ENCODE results near the gene PTGES3L. TPM values are rescaled to one million over a fixed set of nuclear protein-coding genes. Genes with fewer than 3 reads are reported as not detected.
"Not testable (repeated sequence)": the region's sequence is repeated elsewhere in the genome, so short reads cannot be mapped to it uniquely, and the experiment has no call there.

Gene PTGES3L
- total RNA-seq, 2 donors from 2014 or later: 1.5 to 2.0 TPM

DNA sequence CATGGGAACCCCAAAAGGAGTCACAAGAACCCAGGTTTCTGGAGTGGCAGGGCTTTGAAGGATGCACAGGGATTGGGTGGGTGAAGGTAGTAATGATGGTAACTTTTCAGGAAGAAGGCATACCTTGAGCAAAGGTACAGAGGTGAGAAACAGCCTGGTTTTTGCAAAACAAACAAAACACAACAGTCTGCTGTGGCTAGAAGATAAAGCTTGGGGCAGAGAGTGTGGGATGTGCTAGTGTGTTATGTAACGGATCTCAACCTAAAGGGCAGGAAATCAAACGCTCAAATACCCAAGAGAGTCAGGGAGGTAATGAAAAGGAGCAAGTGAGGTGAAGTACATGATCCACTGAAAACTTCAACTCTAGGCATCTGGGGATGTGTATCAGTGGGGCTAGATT, 4.6 kb downstream of the PTGES3L start:
- Histone ChIP-seq H3K9me3 (no peaks in the 10 kb centered on the region), H3K27me3 (replicated peaks; ENCODE audit: insufficient read depth) (no peaks in the 10 kb centered on the region)
- TF ChIP-seq, protein P1, sequence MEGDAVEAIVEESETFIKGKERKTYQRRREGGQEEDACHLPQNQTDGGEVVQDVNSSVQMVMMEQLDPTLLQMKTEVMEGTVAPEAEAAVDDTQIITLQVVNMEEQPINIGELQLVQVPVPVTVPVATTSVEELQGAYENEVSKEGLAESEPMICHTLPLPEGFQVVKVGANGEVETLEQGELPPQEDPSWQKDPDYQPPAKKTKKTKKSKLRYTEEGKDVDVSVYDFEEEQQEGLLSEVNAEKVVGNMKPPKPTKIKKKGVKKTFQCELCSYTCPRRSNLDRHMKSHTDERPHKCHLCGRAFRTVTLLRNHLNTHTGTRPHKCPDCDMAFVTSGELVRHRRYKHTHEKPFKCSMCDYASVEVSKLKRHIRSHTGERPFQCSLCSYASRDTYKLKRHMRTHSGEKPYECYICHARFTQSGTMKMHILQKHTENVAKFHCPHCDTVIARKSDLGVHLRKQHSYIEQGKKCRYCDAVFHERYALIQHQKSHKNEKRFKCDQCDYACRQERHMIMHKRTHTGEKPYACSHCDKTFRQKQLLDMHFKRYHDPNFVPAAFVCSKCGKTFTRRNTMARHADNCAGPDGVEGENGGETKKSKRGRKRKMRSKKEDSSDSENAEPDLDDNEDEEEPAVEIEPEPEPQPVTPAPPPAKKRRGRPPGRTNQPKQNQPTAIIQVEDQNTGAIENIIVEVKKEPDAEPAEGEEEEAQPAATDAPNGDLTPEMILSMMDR (IDR thresholded peaks at IDR 0.05): no peak

DNA sequence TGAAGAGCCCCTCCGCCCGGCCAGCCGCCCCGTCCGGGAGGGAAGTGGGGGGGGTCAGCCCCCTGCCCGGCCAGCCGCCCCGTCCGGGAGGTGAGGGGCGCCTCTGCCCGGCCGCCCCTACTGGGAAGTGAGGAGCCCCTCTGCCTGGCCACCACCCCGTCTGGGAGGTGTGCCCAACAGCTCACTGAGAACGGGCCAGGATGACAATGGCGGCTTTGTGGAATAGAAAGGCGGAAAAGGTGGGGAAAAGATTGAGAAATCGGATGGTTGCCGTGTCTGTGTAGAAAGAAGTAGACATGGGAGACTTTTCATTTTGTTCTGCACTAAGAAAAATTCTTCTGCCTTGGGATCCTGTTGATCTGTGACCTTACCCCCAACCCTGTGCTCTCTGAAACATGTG, 6.6 kb downstream of the PTGES3L start:
- not testable (repeated sequence) for DNase-seq (ENCODE audit: low spot score); H3K36me3 ChIP-seq; H3K4me3 ChIP-seq; ATAC-seq (ENCODE audit: insufficient number of reproducible peaks, low FRiP score, low read depth); H3K27me3 ChIP-seq (replicated peaks; ENCODE audit: insufficient read depth); H3K9me3 ChIP-seq; H3K27ac ChIP-seq; H3K4me1 ChIP-seq (ENCODE audit: control insufficient read depth in 1 of 2, low read depth in 2 of 2)

More for the DNA sequence above, 4.6 kb downstream of the PTGES3L start:
- H3K4me3 ChIP-seq: no peak overlapping the region
- peaks cover 0 to 11% of the 10 kb centered on the region in 2 donors for H3K4me1 ChIP-seq (ENCODE audit: control insufficient read depth in 1 of 2, low read depth in 2 of 2)
- H3K36me3 ChIP-seq: no peaks in the 10 kb centered on the region
- no peak for DNase-seq (ENCODE audit: low spot score)
- no peak for ATAC-seq (ENCODE audit: insufficient number of reproducible peaks, low FRiP score, low read depth)
- no peak overlapping the region for H3K27ac ChIP-seq

DNA sequence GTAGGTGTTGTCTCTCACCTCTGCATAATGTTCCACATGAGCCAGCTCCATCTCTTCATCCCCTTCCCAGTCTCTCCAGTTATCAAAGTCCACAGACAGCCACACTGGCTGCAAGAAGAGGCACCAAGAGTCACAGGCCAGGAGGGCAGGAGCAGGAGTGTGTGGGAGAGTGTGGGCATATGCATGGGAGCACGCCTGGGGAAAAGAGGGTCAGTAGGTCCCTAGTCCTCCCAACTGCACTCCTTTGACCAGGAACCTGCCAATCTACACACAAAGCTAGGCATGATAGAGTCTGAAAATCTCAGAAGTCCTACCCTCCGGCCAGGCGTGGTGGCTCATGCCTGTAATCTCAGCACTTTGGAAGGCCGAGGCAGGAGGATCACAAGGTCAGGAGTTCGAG, 8.3 kb downstream of the PTGES3L start:
- Histone ChIP-seq H3K9me3 (no peaks in the 10 kb centered on the region), H3K36me3 (no peaks in the 10 kb centered on the region), H3K27ac (no peak overlapping the region), H3K4me3 (no peak overlapping the region), H3K4me1 (ENCODE audit: control insufficient read depth in 1 of 2, low read depth in 2 of 2) (no peaks in the 10 kb centered on the region), H3K27me3 (replicated peaks; ENCODE audit: insufficient read depth) (no peaks in the 10 kb centered on the region)
- ATAC-seq (ENCODE audit: insufficient number of reproducible peaks, low FRiP score, low read depth): no peak
- TF ChIP-seq, protein P1 (IDR thresholded peaks at IDR 0.05): no peak
- no peak for DNase-seq (ENCODE audit: low spot score)

DNA sequence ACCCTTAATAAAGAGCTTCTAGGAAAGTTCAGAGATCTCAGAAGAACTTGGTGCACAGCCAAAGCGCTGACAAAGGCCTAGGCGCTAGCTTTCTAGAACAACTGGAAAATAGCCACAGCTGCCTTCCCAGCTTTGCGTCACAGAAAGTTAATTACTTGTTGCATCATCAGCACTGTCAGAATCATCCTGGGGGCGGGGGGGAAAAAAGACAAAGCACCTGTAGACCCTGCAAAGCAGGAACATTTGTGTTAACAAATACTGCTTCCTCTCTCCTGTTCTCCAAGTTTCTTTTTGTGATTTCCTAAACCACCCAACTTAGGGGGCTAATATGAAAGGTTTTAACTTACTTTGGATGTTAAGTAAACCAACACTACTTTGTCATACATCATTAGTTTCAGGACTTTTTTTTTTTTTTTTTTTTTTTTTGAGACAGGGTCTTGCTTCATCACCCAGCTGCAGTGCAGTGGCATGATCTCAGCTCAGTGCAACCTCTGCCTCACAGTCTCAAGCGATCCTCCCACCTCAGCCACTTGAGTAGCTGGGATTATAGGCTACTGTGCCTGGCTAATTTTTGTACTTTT, 10.8 kb downstream of the PTGES3L start:
- no peaks in the 10 kb centered on the region for H3K9me3 ChIP-seq
- no peak overlapping the region for H3K4me3 ChIP-seq
- TF ChIP-seq, protein P1 (IDR thresholded peaks at IDR 0.05): no peak
- H3K27me3 ChIP-seq (replicated peaks; ENCODE audit: insufficient read depth): no peaks in the 10 kb centered on the region
- H3K27ac ChIP-seq: no peak overlapping the region
- no peaks in the 10 kb centered on the region for H3K4me1 ChIP-seq (ENCODE audit: control insufficient read depth in 1 of 2, low read depth in 2 of 2)
- no peaks in the 10 kb centered on the region for H3K36me3 ChIP-seq
- ATAC-seq (ENCODE audit: insufficient number of reproducible peaks, low FRiP score, low read depth) (no peak), DNase-seq (ENCODE audit: low spot score) (no peak)

DNA sequence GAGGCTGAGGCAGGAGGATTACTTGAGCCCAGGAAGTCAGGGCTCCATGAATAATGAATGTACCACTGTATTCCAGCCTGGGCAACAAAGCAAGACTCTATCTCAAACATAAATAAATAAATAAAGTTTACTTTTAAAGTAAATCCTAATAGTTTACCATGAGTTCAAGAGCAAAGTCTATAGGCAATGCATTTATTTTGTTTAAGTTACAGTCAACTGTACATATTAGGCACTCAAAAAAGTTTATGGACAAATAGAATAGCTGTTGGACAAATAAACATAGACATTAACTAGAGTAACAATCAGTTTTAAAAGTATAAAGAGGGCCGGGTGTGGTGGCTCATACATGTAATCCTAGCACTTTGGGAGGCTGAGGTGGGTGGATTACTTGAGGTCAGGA, 12.0 kb downstream of the PTGES3L start:
- Histone ChIP-seq H3K9me3 (no peaks in the 10 kb centered on the region), H3K27me3 (replicated peaks; ENCODE audit: insufficient read depth) (no peaks in the 10 kb centered on the region), H3K36me3 (no peaks in the 10 kb centered on the region), H3K4me1 (ENCODE audit: control insufficient read depth in 1 of 2, low read depth in 2 of 2) (peaks cover 4 to 9% of the 10 kb centered on the region in 2 donors), H3K27ac (no peak overlapping the region), H3K4me3 (no peak overlapping the region)
- TF ChIP-seq, protein P1 (IDR thresholded peaks at IDR 0.05): no peak
- DNase-seq (ENCODE audit: low spot score) (no peak), ATAC-seq (ENCODE audit: insufficient number of reproducible peaks, low FRiP score, low read depth) (no peak)

Data from thoracic aorta (tissue), 2 donors.